IPS-18c (cell line): ENCODE results near the gene IGFBP1.

Experiments used
- H3K4me3 ChIP-seq: 2 replicates; pipeline ENCODE4 v1.7.0; 2013; ENCODE audit warnings: low read depth, mild to moderate bottlenecking, low read length, moderate library complexity; ENCODE audit not compliant: insufficient read depth
- H3K9me3 ChIP-seq: one replicate; pipeline ENCODE4 v1.6.1; 2013; ENCODE audit warnings: mild to moderate bottlenecking, low read length, moderate library complexity; ENCODE audit not compliant: control insufficient read depth, insufficient read depth

Gene IGFBP1

GRCh38 chr7:45892407-45893035 is 4.2 kb downstream of the IGFBP1 start:
- Histone ChIP-seq H3K9me3 (no peaks in the 10 kb centered on the region), H3K4me3 (no peak overlapping the region)

DNA sequence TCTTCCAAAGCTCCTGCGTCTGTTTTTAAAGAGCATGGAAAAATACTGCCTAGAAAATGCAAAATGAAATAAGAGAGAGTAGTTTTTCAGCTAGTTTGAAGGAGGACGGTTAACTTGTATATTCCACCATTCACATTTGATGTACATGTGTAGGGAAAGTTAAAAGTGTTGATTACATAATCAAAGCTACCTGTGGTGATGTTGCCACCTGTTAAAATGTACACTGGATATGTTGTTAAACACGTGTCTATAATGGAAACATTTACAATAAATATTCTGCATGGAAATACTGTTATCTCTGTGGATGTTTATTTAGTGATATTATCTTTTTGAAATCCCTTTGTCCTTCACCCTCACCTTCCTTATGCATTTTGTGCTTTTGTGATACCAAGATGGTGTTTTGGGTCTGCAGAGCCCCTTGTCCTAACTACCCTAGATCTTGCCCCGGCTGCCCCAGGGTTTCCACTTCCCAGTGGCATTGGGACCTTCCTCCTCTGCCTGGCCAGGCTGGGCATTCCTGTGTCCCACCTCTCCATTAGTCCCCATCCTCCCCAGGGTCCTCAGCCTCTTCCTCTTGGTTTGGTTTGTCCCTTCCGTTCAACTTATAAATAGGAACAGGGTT is 5.2 kb downstream of the IGFBP1 start:
- Histone ChIP-seq H3K9me3 (no peaks in the 10 kb centered on the region), H3K4me3 (no peak overlapping the region)

DNA sequence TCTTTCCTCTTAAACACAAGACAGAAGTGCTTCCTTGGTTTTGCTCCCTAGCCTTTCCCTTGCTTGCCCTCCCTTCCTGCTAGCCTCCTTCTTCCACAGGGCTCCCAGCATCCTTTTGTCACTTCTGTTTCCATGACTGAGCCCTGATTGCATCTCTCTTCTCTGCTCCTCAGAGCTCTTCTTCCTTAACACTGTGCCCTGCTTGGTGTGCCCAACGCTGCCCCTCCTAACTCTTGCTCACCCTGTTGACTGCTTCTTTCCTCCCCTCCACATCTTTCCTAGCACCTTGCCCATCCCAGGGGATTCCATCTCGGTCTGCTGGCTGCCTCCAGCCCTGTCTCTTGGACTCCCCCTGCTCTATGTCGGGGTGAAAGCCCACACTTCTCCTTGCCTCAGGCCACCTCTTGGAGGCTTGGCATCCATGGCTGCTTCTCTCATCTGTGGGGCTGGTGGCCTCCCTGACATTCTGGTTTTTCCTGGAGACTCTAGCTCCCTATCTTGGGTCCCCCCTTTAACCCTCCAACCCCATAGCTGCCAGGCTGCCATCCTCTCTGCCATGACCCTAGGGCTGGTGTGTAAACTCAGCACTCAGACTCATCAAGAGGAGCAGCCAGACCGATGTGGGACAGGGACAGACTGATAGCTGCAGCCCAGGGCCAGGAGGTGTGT is 5.8 kb downstream of the IGFBP1 start:
- Histone ChIP-seq H3K4me3 (no peak overlapping the region), H3K9me3 (no peaks in the 10 kb centered on the region)

GRCh38 chr7:45894665-45895062 is 6.4 kb downstream of the IGFBP1 start:
- Histone ChIP-seq H3K9me3 (no peaks in the 10 kb centered on the region), H3K4me3 (no peak overlapping the region)

DNA sequence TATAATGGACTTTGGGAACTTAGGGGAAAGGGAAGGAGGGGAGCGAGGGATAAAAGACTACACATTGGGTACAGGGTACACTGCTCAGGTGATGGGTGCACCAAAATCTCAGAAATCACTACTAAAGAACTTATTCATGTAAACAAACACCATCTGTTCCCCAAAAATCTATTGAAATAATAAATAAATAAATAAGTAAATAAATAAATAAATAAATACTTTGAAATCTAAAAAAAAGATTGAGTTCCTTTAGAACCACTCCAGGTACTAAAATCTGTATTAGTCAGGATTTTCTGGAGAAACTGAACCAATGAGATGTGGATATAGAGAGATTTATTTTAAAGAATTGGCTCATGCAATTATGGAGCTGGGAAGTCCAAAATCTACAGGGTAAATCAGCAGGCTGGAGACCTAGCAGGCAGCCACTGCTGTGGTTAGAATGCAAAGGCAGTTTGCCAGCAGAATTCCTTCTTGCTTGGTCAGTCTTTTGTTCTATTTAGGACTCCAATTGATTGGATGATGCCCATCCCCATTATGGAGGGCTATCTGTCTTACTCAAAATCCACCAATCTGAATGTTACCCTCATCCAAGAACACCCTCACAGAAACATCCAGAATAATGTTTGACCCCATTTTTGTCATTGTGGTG is 8.9 kb downstream of the IGFBP1 start:
- Histone ChIP-seq H3K9me3 (no peaks in the 10 kb centered on the region), H3K4me3 (no peak overlapping the region)

- H3K9me3 ChIP-seq = no peaks in the 10 kb centered on the region
Measured at GRCh38 chr7:45898222-45898621, 9.9 kb downstream of the IGFBP1 start.

GRCh38 chr7:45901566-45901965 is 13.3 kb downstream of the IGFBP1 start:
- no peaks in the 10 kb centered on the region for H3K9me3 ChIP-seq
- no peak overlapping the region for H3K4me3 ChIP-seq

More at GRCh38 chr7:45898222-45898621, 9.9 kb downstream of the IGFBP1 start:
- H3K4me3 ChIP-seq = no peak overlapping the region

DNA sequence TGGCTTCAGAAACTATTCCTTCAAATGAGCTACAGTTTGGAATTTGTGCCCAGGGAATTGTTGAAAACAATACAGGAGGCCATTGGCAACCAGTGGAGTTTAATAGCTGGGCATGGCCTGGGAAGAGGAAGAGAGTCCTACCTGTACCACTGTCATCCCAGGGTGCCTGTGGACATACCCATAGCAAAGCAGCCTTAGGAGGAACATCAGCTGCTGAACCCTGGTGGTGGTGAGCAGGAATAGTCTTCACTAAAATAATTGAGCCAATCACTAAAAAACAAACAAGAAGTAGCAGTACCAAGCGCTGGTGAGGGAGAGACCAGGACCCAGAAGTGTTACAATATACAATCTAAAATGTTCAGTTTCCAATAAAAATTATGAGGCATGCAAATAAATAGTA is 14.5 kb downstream of the IGFBP1 start:
- H3K4me3 ChIP-seq = no peak overlapping the region
- H3K9me3 ChIP-seq = no peaks in the 10 kb centered on the region

DNA sequence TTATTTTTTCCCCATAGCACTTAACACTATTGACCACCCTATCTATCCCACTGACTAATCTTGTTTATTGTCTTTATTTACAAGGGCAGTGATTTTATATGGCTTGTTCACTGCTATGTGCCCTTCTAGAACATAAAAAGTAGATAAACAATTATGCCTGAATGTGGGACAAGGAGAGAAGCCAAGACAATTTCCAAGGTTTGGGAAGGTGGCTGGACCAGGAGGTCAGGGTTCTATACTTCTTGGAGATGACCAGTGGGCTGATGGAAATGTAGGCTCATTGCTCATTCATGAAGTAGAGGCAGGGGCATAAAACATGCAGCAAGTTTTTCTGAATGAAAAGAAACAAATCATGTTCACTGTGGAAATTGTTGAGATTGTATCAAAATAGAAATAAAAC is 21.3 kb downstream of the IGFBP1 start:
- H3K4me3 ChIP-seq = no peak overlapping the region
- no peaks in the 10 kb centered on the region for H3K9me3 ChIP-seq

DNA sequence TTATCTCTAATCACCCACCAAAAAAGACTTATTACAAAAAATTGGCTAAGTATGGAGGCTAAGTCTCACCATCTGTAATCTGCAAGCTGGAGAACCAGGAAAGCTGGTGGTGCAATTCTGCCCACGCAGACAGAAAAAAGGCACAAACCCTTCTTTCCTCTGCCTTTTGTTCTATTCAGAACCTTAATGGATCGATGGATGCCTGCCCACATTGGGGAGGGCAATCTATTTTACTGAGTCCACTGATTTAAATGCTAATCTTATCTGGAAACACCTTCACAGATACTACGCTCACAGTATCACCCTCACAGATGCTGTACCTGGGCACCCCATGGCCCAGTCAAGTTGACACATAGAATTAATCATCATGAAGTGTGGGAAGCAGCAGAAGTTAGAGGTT is 22.6 kb downstream of the IGFBP1 start:
- Histone ChIP-seq H3K9me3 (no peaks in the 10 kb centered on the region), H3K4me3 (no peak overlapping the region)

DNA sequence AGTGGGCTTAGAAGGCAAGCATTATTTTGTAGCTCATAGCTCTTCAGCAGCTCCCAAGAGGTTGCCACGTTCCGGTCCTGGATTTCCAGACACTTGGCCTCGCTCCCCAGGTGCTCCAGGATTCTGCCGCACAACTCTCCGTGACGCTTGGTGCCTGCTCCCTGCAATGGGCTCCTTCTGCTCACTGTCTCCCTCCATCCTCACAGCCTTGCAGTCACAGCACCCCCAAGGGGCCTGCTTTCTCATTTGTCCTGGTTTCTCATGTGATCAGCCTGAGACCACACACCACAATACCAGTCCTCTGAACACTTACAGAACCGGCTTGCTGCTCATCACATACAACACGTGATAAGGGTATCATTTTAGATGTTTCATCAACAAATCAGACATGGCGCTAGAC is 23.0 kb downstream of the IGFBP1 start:
- Histone ChIP-seq H3K9me3 (no peaks in the 10 kb centered on the region), H3K4me3 (no peak overlapping the region)

- no peaks in the 10 kb centered on the region for H3K9me3 ChIP-seq
Measured at GRCh38 chr7:45912972-45913371, 24.7 kb downstream of the IGFBP1 start.

GRCh38 chr7:45914911-45915310 is 26.6 kb downstream of the IGFBP1 start:
- H3K9me3 ChIP-seq = no peaks in the 10 kb centered on the region
- H3K4me3 ChIP-seq = no peak overlapping the region

More at GRCh38 chr7:45912972-45913371, 24.7 kb downstream of the IGFBP1 start:
- no peak overlapping the region for H3K4me3 ChIP-seq

- no peak overlapping the region for H3K4me3 ChIP-seq
Measured at GRCh38 chr7:45915606-45916005, 27.3 kb downstream of the IGFBP1 start.

GRCh38 chr7:45917064-45917463 is 28.8 kb downstream of the IGFBP1 start:
- Histone ChIP-seq H3K4me3 (no peak overlapping the region), H3K9me3 (no peaks in the 10 kb centered on the region)

More at GRCh38 chr7:45915606-45916005, 27.3 kb downstream of the IGFBP1 start:
- H3K9me3 ChIP-seq = no peaks in the 10 kb centered on the region

DNA sequence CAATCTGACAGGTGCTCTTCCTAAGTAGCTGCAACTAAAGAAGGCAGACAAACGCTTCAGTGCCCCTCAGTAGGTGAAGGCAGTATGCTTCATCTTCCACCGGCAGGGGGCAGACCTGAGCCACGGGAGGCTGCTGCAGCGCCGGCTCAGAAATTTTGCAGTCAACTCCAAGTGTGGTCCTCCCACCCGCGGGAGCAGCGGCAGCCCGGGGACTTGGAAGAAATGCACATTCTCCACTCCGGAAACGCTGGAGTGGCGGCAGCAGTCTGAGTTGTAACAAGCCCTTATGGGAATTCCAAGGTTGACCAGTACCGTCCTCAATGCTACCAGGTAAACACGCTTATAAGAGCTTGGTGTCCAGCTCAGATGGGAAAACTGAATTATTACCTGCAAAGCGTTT is 29.4 kb downstream of the IGFBP1 start:
- no peaks in the 10 kb centered on the region for H3K9me3 ChIP-seq
- H3K4me3 ChIP-seq = no peak overlapping the region

DNA sequence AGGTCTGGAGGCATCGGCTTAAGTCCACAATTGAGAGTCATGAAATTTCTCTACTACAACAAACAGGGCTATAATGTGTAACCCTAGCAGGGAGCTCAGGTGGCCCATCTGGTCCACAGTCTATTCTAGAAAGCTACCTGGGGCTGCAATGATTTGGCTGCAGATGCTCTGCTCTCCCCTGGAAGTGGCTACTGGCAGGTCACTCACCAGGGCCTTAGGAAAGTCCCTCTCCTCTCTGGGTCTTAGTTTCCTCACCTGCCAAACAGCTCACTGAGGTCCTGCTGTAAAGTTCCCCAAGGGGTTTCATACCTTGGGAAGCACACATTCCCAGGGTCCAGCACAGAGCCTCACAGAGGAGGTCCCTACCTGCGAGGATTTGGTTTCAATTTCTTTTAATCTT is 30.3 kb downstream of the IGFBP1 start:
- H3K4me3 ChIP-seq = no peak overlapping the region
- no peaks in the 10 kb centered on the region for H3K9me3 ChIP-seq

DNA sequence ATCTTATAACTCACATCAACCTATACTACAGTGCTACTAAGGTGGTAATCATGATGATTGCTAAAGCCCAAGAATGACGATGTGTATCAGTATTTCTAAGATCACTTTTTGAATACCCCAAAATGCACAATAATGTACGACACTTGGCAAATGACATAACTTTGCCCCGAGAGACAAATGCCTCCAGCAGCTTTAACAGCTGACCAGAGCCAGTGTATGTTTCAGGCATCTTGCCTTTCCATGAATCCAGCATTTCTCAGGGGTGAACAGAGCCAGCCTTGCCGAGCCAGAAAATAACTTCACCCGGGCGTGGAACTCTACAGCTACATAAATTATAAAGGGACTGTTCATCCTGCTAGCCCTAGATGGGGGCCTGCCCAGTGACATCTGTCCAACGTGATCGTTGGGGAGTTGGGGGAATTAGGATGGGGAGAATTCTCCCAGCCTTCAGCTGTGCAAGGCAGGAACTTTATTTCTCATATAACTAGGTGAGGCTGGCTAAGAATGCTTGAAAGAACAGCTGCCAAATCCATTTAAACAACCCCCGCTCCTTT is 31.0 kb downstream of the IGFBP1 start:
- no peaks in the 10 kb centered on the region for H3K9me3 ChIP-seq
- H3K4me3 ChIP-seq = no peak overlapping the region
